ENCODE results near the gene DLG2. TPM values are rescaled to one million over a fixed set of nuclear protein-coding genes. Genes with fewer than 3 reads are reported as not detected.

Gene DLG2
- total and polyA plus RNA-seq, 2 of the 8 experiments (the other 6 are each of a cell fraction or from before 2014, with no cell fraction given): 1.7 to 14.3 TPM

DNA sequence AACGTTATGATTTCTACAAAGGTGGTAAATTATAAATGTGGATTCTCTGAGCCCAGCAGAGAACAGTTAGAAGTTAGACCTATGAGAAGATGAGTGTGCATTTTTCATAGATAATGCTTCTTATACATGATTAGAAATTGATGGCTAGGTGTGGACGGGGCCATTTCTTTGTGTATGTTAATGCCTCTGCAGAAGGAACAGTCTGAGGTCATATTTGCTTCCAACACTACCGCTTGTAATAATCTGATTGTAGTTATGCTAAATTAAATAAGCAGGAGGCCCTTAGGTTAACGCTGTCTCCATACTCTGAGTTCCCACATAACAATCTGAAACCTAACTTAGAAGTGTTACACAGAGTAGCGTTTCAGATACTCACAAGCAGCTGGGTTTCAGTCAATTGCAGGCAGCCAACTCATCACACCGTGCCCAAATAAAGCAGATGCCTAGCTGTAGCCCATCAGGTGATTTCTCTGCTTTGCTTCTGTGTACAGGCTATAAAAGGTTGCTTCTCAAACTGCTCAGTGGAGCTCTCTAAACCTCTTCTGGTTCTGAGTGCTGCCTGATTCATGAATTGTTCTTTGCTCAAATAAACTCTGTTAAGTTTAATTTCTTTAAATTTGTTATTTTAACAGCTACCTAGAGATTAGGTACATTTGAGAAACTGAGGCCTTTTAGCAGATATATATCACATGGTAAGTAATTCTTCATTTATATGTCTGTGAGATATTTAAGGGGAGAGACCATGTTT, 1702.2 kb downstream of the DLG2 start:
- H4K20me1 ChIP-seq (replicated peaks in 1 of 2; ENCODE audit: control insufficient read depth in 1 of 2, insufficient read depth in 2 of 2, low read length in 2 of 2): no peaks in the 10 kb centered on the region
- H4K5ac ChIP-seq (ENCODE audit: insufficient read length, low read depth, low read length): no peak overlapping the region
- no peak overlapping the region for H3K56ac ChIP-seq (replicated peaks; ENCODE audit: insufficient read length, low read depth, low read length)
- H2AFZ ChIP-seq (ENCODE audit: low read length): no peak overlapping the region
- no peak overlapping the region for H2BK12ac ChIP-seq (ENCODE audit: low read depth, low read length)
- H3K4me3 ChIP-seq (ENCODE audit: extremely low read depth in 1 of 4, insufficient read depth in 2 of 4, low read depth in 3 of 4, low read length in 4 of 4): no peak overlapping the region
- H4K8ac ChIP-seq (ENCODE audit: extremely low read depth, insufficient read depth, low read length): no peak overlapping the region
- no peak overlapping the region for H3K9ac ChIP-seq (replicated peaks in 1 of 4; ENCODE audit: extremely low read depth in 1 of 4, low read depth in 3 of 4, low read length in 3 of 4)
- H3K23ac ChIP-seq (ENCODE audit: insufficient read length): no peak overlapping the region
- H3K79me2 ChIP-seq (ENCODE audit: control insufficient read depth in 1 of 2, insufficient read depth in 2 of 2, low read length in 2 of 2): no peaks in the 10 kb centered on the region
- H2AK5ac ChIP-seq (ENCODE audit: low read depth, low read length): no peak overlapping the region
- H3K23me2 ChIP-seq (ENCODE audit: low read depth, low read length): no peaks in the 10 kb centered on the region
- H3K79me1 ChIP-seq (ENCODE audit: low read depth, low read length): no peaks in the 10 kb centered on the region
- ChIA-PET POLR2A (ENCODE audit: partially characterized antibody) (no interaction called here), CTCF (ENCODE audit: partially characterized antibody) (no interaction called here)
- H2BK120ac ChIP-seq (replicated peaks; ENCODE audit: low read depth, low read length): no peak overlapping the region
- H3K27ac ChIP-seq (ENCODE audit: low read depth, low read length): no peak overlapping the region
- DNase-seq (ENCODE audit: low read depth in 1 of 2, low spot score in 2 of 2): no peak
- no peak overlapping the region for H2BK15ac ChIP-seq (ENCODE audit: low read length)
- FAIRE-seq: no peak
- no peaks in the 10 kb centered on the region for H3K27me3 ChIP-seq (replicated peaks in 1 of 4; ENCODE audit: control insufficient read depth in 3 of 4, extremely low read depth in 1 of 4, insufficient read depth in 3 of 4, low read length in 3 of 4)
- H3K4ac ChIP-seq (replicated peaks; ENCODE audit: insufficient read length, low read depth, low read length): no peak overlapping the region
- no peaks in the 10 kb centered on the region for H3K4me1 ChIP-seq (replicated peaks in 1 of 4; ENCODE audit: control insufficient read depth in 3 of 4, insufficient read depth in 4 of 4, low read length in 3 of 4)
- H3K18ac ChIP-seq (ENCODE audit: extremely low read depth, low read length): no peak overlapping the region
- no peak overlapping the region for H2BK20ac ChIP-seq (ENCODE audit: low read length)
- no peaks in the 10 kb centered on the region for H3K9me3 ChIP-seq (ENCODE audit: insufficient read depth in 2 of 2, low read depth in 1 of 2, low read length in 1 of 2)
- no peak overlapping the region for H2BK5ac ChIP-seq (ENCODE audit: low read depth, low read length)
- no peak overlapping the region for H4K91ac ChIP-seq (replicated peaks; ENCODE audit: insufficient read length, low read length)
- no peak overlapping the region for H3K4me2 ChIP-seq (ENCODE audit: insufficient read depth in 1 of 2, low read depth in 2 of 2, low read length in 2 of 2)
- WGBS, 2 experiments (ENCODE audit: extremely low coverage in 1 of 2, insufficient coverage in 1 of 2, insufficient read length in 1 of 2, insufficient replicate concordance in 2 of 2, low coverage in 1 of 2, low lambda C conversion rate in 2 of 2, missing lambda C conversion rate in 1 of 2): 87% methylated on average over 6 of the region's 6 CpGs; no CpG with 5 or more reads in 1 of the 2 experiments
- H3K36me3 ChIP-seq (ENCODE audit: control insufficient read depth in 2 of 4, insufficient read depth in 4 of 4, low read length in 3 of 4): no peaks in the 10 kb centered on the region
- no peak overlapping the region for H3K14ac ChIP-seq (ENCODE audit: insufficient read length)
- TF ChIP-seq SAP30 (IDR thresholded peaks at IDR 0.05; ENCODE audit: insufficient read depth, insufficient replicate concordance, low read length): no peak
- TF ChIP-seq RXRA (IDR thresholded peaks at IDR 0.05; ENCODE audit: insufficient read depth, low read depth, low read length): no peak
- TF ChIP-seq, protein P1, sequence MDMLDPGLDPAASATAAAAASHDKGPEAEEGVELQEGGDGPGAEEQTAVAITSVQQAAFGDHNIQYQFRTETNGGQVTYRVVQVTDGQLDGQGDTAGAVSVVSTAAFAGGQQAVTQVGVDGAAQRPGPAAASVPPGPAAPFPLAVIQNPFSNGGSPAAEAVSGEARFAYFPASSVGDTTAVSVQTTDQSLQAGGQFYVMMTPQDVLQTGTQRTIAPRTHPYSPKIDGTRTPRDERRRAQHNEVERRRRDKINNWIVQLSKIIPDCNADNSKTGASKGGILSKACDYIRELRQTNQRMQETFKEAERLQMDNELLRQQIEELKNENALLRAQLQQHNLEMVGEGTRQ (IDR thresholded peaks at IDR 0.05; ENCODE audit: low read length): no peak
- TF ChIP-seq RAD21 (IDR thresholded peaks at IDR 0.05 in 1 of 2, conservative IDR thresholded peaks at IDR 0.05 in 1 of 2; ENCODE audit: low read depth in 2 of 2, low read length in 2 of 2): no peak
- no peak for TF ChIP-seq POLR2A (IDR thresholded peaks at IDR 0.05; ENCODE audit: control extremely low read depth in 1 of 2, low read depth in 2 of 2, low read length in 2 of 2)
- no peak for TF ChIP-seq FOSL1 (IDR thresholded peaks at IDR 0.05; ENCODE audit: insufficient read depth, low read depth, low read length)
- TF ChIP-seq BCL11A (IDR thresholded peaks at IDR 0.05; ENCODE audit: low read depth in 2 of 2, low read length in 2 of 2): no peak
- TF ChIP-seq RBBP5 (IDR thresholded peaks at IDR 0.05; ENCODE audit: borderline replicate concordance, low read depth, low read length): no peak
- TF ChIP-seq SUZ12 (IDR thresholded peaks at IDR 0.05; ENCODE audit: low read length): no peak
- TF ChIP-seq SRF (IDR thresholded peaks at IDR 0.05; ENCODE audit: low read depth, low read length): no peak
- TF ChIP-seq RFX5 (IDR thresholded peaks at IDR 0.05; ENCODE audit: borderline replicate concordance, low read depth, low read length): no peak
- TF ChIP-seq KDM4A (IDR thresholded peaks at IDR 0.05; ENCODE audit: low read depth, low read length, severe bottlenecking): no peak
